Measurements from ENCODE around the gene KIAA2012.

Gene KIAA2012

GRCh38 chr2:202127687-202128331, 54.8 kb downstream of the KIAA2012 start:
- no peak overlapping the region for H2AFZ ChIP-seq (ENCODE audit: low read length)
- H3K4me3 ChIP-seq (ENCODE audit: low read length), result no peak overlapping the region
- TF ChIP-seq EZH2phosphoT487 (IDR thresholded peaks at IDR 0.05; ENCODE audit: low read length) (no peak), CTCF (IDR thresholded peaks at IDR 0.05; ENCODE audit: low read length) (no peak), EZH2 (optimal IDR thresholded peaks at IDR 0.05; ENCODE audit: low read depth, low read length) (no peak)

GRCh38 chr2:202129841-202130240, 56.8 kb downstream of the KIAA2012 start:
- Histone ChIP-seq H3K79me2 (ENCODE audit: low read length) (no peaks in the 10 kb centered on the region), H3K9ac (ENCODE audit: low read length) (no peak overlapping the region), H3K27ac (ENCODE audit: low read length) (no peak overlapping the region), H3K36me3 (replicated peaks; ENCODE audit: insufficient read depth, low read length) (no peaks in the 10 kb centered on the region), H3F3A (ENCODE audit: insufficient read depth, low read length) (no peaks in the 10 kb centered on the region), H3K9me2 (replicated peaks; ENCODE audit: insufficient read depth, low read length) (no peaks in the 10 kb centered on the region), H3K4me3 (ENCODE audit: low read length) (no peak overlapping the region), H3K4me1 (ENCODE audit: low read length) (no peaks in the 10 kb centered on the region), H3K27me3 (replicated peaks; ENCODE audit: insufficient read depth, low read length) (no peaks in the 10 kb centered on the region), H3K4me2 (ENCODE audit: low read depth, low read length) (no peak overlapping the region), H2AFZ (ENCODE audit: low read length) (no peak overlapping the region), H4K20me1 (ENCODE audit: insufficient read depth, low read length) (no peaks in the 10 kb centered on the region), H3K9me3 (replicated peaks; ENCODE audit: insufficient read depth, low read length) (no peaks in the 10 kb centered on the region)
- TF ChIP-seq EZH2 (optimal IDR thresholded peaks at IDR 0.05; ENCODE audit: low read depth, low read length), result no peak
- TF ChIP-seq CTCF (IDR thresholded peaks at IDR 0.05; ENCODE audit: low read length), result no peak
- no peak for TF ChIP-seq EZH2phosphoT487 (IDR thresholded peaks at IDR 0.05; ENCODE audit: low read length)
- no peak for DNase-seq

More at GRCh38 chr2:202127687-202128331, 54.8 kb downstream of the KIAA2012 start:
- H3F3A ChIP-seq (ENCODE audit: insufficient read depth, low read length), result no peaks in the 10 kb centered on the region
- H3K9ac ChIP-seq (ENCODE audit: low read length), result no peak overlapping the region
- H4K20me1 ChIP-seq (ENCODE audit: insufficient read depth, low read length), result no peaks in the 10 kb centered on the region
- no peaks in the 10 kb centered on the region for H3K9me3 ChIP-seq (replicated peaks; ENCODE audit: insufficient read depth, low read length)
- H3K9me2 ChIP-seq (replicated peaks; ENCODE audit: insufficient read depth, low read length), result no peaks in the 10 kb centered on the region
- H3K27ac ChIP-seq (ENCODE audit: low read length), result no peak overlapping the region
- no peaks in the 10 kb centered on the region for H3K4me1 ChIP-seq (ENCODE audit: low read length)
- H3K27me3 ChIP-seq (replicated peaks; ENCODE audit: insufficient read depth, low read length), result no peaks in the 10 kb centered on the region
- no peaks in the 10 kb centered on the region for H3K79me2 ChIP-seq (ENCODE audit: low read length)
- no peak for DNase-seq
- no peak overlapping the region for H3K4me2 ChIP-seq (ENCODE audit: low read depth, low read length)
- H3K36me3 ChIP-seq (replicated peaks; ENCODE audit: insufficient read depth, low read length), result no peaks in the 10 kb centered on the region

GRCh38 chr2:202133200-202133908, 60.3 kb downstream of the KIAA2012 start:
- TF ChIP-seq EZH2 (optimal IDR thresholded peaks at IDR 0.05; ENCODE audit: low read depth, low read length), result no peak
- TF ChIP-seq EZH2phosphoT487 (IDR thresholded peaks at IDR 0.05; ENCODE audit: low read length), result no peak
- TF ChIP-seq CTCF (IDR thresholded peaks at IDR 0.05; ENCODE audit: low read length), result no peak
- no peaks in the 10 kb centered on the region for H3K4me1 ChIP-seq (ENCODE audit: low read length)
- H4K20me1 ChIP-seq (ENCODE audit: insufficient read depth, low read length), result no peaks in the 10 kb centered on the region
- H3K4me3 ChIP-seq (ENCODE audit: low read length), result no peak overlapping the region
- H3K9me3 ChIP-seq (replicated peaks; ENCODE audit: insufficient read depth, low read length), result no peaks in the 10 kb centered on the region
- no peak overlapping the region for H3K4me2 ChIP-seq (ENCODE audit: low read depth, low read length)
- H3K36me3 ChIP-seq (replicated peaks; ENCODE audit: insufficient read depth, low read length), result no peaks in the 10 kb centered on the region
- H3K9me2 ChIP-seq (replicated peaks; ENCODE audit: insufficient read depth, low read length), result no peaks in the 10 kb centered on the region
- H3F3A ChIP-seq (ENCODE audit: insufficient read depth, low read length), result no peaks in the 10 kb centered on the region
- no peaks in the 10 kb centered on the region for H3K79me2 ChIP-seq (ENCODE audit: low read length)
- no peak overlapping the region for H3K27ac ChIP-seq (ENCODE audit: low read length)
- H3K27me3 ChIP-seq (replicated peaks; ENCODE audit: insufficient read depth, low read length), result no peaks in the 10 kb centered on the region
- H2AFZ ChIP-seq (ENCODE audit: low read length), result no peak overlapping the region
- no peak overlapping the region for H3K9ac ChIP-seq (ENCODE audit: low read length)
- no peak for DNase-seq
